ENCODE results near the gene CIAO2A.
"Not testable (repeated sequence)": the region's sequence is repeated elsewhere in the genome, so short reads cannot be mapped to it uniquely, and the experiment has no call there.

CIAO2A gene, protein sequence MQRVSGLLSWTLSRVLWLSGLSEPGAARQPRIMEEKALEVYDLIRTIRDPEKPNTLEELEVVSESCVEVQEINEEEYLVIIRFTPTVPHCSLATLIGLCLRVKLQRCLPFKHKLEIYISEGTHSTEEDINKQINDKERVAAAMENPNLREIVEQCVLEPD

DNA sequence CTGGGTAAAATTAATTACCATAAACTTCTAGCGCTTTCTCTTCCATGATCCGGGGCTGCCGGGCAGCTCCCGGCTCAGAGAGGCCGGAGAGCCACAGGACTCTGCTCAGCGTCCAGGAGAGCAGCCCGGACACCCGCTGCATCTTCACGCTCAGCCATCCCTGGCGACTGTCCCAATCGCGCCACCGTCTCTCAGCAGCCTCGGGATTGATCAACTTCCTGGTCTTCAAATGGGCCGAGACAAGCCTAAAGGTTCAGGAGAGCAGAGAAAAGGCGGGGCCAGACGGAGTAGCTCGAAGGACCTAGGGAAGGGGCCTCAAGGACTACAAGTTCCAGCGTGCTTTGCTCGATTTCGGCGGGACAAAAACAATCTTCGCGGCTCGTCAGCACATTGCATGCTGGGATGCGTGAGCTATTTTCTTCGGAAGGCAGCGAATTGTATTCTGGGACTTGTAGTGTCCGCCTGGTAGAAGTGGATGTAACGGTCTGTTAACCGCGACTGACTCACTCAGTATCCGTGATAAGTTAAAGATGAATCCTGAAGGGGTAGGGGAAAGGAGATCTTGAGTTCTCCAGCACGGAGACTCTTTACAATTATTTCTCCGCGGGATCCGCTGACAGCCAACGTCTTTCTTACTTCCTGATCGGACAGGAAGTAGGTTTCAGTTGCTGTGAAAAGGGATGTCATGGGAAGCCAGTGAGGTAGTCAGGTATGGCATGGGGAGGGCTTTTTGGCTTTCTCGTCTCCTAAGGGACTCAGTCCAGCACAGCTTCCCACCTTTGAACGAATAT lies at the start of gene CIAO2A:
Gene CIAO2A, minus strand, starts transcription at position 212 of the 791 bp plus-strand sequence. Its CDS starts 70 bp downstream, at position 142.
- peak; percentile 62 to 81 (median 80) for DNase-seq (ENCODE audit: low read depth in 2 of 3, low spot score in 2 of 3)

DNA sequence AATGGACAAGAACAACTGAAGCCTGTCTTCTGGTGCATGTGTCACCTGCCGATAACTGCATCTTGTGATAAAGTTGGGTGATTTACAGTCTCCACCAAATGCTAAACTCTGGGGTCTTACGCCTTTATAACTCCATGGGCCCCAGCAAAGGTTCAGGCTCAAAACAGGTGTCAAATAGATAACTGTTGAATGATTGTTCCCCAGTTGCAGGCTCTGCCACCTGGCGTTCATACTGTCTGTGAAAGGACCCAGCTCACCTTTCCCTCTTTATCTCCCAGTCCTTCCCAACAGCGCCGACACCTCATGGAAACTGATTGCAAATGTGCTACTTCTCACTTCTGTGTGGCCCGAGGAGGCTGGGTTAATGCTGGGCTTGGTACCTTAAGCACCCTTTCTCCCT lies 49.6 kb upstream of the CIAO2A start:
- no peak for DNase-seq (ENCODE audit: low read depth in 2 of 3, low spot score in 2 of 3)

DNA sequence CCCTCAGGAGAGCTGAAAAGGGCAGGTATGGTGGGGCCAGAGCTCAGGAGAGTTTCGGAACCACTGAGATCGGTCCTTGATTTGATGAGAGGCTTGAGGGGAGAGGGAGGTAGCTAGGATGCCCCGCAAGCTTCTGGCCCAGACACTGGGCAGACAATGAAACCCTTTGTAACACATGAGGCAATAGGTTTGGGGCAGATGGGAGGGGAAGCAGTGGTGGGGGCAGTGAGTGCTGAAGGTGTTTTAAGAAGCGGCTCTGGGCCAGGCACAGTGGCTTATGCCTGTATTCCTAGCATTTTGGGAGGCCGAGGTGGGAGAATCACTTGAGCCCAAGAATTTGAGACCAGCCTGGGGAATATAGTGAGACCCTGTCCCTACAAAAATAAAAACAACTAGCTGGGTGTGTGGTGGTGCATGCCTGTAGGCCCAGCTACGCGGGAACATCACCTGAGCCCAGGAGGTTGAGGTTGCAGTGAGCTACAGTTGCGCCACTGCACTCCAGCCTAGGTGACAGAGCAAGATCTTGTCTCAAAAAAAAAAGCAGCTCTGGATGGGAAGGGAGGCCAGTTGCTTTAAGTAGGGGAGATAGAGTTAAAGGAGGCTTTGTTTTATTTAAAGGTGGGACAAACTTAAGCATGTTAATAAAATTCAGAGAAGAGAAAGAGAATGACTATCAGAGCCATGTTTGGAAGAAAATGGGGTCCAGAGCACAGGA lies 48.3 kb upstream of the CIAO2A start:
- DNase-seq (ENCODE audit: low read depth in 2 of 3, low spot score in 2 of 3) = no peak

DNA sequence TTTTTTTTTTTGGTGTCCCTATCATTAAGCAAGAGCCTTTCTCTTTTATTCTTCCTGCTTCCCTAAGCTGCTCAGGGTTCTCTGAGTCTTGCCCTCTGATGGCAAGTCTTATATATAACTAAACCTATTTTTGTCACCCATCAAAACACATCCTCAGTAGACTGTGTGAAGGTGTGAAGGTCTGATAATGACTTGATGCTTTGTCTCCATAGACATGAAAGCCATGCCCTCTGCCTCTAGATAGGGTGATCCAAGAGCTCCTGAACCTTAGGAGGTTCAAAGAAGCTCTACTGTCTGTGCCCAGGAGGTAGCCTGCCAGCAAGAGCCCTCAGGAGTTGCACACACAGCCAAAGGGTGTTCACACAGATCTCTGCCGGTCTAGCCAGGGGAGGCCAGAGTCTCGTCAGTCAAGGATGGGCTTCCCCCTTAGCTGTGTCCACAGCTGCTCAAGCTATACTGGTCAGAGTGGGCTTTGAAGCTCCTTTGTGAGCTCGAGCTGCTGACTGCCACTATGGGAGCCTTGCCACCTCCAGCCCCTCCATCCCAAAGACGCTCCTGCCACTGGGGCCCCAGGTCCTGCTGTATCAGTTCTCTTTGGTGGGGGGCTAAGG lies 44.8 kb upstream of the CIAO2A start:
- DNase-seq (ENCODE audit: low read depth in 2 of 3, low spot score in 2 of 3) = no peak

DNA sequence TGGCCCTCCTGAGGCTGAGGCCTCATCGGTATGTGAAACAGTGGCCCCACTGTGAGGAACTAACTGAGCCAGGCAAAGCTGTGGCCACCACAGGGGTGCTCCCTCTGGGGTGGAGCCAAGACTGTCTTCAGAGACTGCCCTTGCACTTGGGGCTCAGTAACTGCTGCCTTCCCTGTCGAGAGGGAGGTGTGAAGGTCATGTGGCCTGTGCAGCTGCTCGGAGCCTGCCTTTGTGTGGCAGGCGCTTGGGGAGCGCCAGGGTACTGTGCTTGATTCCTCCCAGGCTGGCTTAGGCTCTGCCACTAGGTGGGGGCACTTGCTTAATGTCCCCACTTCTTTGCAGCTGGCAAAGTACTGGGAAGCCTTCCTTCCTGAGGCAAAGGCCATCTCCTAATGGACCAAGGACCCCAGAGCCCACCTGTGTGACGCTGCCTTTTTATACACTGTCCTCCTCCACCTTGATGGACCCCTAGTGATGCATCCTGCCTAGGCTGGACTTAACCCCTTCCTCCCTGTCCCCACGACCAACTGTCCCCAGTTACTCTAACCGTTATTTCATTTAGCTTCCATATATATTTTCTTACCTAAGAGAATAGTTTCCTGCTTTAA lies 43.7 kb upstream of the CIAO2A start:
- DNase-seq (ENCODE audit: low read depth in 2 of 3, low spot score in 2 of 3) = no peak

DNA sequence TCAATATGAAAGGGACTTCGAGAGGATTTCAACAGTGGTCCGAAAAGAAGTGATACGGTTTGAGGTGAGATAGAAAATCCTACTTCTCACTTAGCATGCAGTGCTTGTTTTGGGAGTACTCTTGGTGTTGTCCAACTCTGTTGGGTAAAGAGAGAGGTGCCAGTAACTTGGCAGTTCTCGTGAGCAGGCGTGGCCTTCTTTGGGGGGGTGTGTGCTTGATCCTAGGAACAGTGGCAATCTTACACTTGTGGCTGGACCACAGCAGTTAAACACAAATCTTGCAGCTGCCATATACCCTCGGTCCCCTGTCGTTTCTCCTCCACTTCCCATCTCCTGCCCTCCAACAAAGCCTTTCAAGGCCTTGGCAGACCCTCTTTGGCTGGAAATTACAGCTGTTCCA lies 42.7 kb upstream of the CIAO2A start:
- no peak for DNase-seq (ENCODE audit: low read depth in 2 of 3, low spot score in 2 of 3)

DNA sequence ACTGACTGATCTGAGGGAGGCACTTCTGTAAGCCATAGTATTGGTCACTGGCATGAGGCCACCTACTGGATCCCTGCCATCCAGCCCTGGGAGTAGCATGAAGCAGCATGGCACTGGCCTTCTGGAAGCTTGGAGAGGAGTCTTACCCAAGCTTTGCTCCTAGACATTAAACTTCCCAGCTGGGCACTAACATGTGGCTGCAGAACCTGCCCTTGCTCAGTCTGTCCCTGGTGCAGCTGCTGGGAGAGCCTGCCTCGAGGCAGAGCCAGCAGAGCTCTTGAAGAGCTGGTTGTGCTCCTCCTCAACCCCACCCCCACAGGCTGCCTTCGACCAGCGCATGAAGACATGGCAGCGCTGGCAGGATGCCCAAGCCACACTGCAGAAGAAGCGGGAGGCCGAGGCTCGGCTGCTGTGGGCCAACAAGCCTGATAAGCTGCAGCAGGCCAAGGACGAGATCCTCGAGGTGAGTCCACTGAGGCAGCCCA lies 40.7 kb upstream of the CIAO2A start:
- DNase-seq (ENCODE audit: low read depth in 2 of 3, low spot score in 2 of 3) = no peak

DNA sequence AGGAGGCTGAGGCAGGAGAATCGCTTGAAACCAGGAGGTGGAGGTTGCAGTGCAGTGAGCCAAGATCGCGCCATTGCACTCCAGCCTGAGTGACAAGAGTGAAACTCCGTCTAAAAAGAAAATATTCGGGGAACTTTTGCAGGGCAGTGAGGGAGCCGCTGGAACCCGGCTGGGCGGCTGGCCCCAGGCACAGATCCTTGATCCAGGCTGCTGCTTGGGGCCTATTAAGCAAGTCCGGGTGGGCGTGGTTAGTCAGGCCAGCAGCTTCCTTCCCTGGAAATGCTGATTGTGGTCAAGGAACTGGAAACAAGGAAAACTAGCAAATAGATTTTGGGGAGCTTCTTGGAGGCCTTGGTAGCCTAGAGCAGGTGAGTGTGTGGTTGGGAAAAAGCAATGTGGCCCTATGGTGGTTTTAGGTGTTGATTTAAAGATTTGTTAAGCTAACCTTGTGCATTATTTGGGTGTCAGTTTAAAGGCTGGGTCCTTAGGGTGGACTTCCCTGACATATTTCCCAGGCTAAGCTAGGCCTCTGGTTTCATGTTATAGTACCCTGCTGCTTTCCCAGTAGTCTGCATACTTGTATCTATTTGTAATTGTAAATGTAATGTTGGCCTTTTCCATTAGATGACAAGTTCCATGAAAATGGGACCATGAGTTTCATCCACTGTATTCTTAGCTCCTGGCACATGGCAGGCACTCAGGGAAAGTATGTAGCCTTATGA lies 40.1 kb upstream of the CIAO2A start:
- no peak for DNase-seq (ENCODE audit: low read depth in 2 of 3, low spot score in 2 of 3)

DNA sequence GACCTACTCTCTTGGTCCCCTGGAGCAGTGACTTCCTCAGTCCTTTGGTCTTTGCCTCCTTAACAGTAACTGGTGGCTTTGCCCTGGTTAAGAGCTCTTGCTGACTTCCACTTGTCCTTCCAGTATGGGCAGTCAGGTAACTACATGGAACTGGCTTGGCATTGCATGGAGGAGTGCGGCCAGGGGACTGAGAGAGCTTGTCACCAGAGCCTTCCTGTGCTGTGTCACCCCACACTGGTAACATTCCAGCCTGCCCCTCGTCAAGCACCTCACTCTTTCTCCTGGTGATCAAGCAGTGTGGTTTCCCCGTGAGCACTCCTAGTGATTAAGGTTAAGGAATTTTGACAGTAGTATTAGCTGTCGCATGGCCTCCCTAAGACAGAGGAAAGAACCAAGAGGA lies 38.6 kb upstream of the CIAO2A start:
- DNase-seq (ENCODE audit: low read depth in 2 of 3, low spot score in 2 of 3) = no peak

DNA sequence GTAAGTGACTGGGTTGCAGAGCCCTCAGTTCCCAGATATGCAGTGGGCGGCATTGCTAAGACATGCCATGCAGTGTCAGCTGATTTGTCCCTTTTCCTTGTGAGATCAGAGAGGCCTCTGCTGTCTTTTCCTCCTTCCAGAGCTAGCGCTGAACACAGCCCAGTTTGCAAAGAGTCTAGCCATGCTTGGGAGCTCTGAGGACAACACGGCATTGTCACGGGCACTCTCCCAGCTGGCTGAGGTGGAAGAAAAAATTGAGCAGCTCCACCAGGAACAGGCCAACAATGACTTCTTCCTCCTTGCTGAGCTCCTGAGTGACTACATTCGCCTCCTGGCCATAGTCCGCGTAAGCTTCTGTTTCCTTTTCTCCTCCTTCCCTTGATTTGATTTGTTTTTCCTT lies 37.9 kb upstream of the CIAO2A start:
- no peak for DNase-seq (ENCODE audit: low read depth in 2 of 3, low spot score in 2 of 3)

DNA sequence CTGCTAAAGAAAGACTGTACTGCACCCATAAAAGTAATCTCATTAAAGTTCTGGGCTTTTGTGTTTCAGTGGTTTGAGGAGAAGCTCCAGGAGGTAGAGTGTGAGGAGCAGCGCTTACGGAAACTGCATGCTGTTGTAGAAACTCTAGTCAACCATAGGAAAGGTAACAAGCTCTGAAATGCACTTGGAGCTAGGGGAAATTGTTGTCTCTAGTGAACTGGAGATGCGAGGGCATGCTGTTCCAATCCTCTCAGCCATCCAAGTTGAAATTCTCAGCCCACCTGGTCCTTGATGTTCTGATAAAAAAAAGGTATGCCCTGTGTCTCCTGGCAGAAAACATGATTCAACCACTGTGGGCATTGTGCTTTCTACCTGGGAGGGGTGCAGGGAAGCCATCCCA lies 36.5 kb upstream of the CIAO2A start:
- DNase-seq (ENCODE audit: low read depth in 2 of 3, low spot score in 2 of 3) = no peak

DNA sequence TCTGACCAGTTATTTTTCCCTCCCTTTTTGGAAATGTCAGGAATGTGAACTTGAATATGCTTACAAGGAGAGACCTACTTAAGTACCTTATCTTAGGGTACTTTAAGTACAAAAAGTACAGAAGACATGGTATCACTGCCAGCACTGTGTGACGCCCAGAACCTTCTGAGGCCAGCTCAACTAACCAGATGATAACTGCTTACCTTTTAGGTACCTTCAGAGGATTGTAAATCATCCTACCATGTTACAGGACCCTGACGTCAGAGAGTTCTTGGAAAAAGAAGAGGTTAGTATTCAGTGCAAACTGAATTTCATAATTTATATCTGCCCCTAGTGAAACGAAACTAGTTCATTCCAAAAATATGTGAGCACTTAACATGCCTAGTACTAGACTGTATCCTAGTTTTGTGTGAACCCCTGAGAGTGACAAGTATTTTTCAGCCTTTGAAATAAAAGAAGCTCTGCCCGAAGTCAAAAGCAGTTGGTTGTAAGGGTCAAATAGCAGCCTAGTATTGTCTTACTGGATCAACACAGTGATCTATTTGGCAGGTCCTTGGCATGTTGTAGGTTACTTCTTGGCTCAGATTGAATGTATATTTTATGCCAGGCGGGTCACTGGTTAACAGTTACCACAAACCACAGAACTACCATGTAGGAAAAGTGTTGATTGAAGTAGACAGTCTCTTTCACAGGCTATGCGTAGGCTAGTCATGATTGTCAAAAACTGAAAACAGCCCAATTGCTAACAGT lies 34.1 kb upstream of the CIAO2A start:
- no peak for DNase-seq (ENCODE audit: low read depth in 2 of 3, low spot score in 2 of 3)

DNA sequence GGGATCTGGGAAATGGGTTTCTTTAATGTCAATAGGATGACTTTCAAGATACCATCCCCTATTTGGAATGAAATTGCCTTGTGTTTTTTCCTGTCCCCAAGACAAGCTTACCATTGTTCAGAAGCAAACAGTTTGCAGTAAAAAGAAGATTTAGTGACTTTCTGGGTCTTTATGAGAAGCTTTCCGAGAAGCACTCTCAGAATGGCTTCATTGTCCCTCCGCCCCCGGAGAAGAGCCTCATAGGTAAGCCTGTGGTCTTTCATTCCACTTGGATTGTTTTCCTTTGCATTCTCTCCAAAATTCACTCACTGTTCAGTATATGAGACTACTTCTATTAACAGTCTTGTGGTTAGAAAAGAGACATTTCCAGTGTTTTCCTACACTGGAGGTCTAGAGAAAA lies 32.3 kb upstream of the CIAO2A start:
- DNase-seq (ENCODE audit: low read depth in 2 of 3, low spot score in 2 of 3) = no peak

DNA sequence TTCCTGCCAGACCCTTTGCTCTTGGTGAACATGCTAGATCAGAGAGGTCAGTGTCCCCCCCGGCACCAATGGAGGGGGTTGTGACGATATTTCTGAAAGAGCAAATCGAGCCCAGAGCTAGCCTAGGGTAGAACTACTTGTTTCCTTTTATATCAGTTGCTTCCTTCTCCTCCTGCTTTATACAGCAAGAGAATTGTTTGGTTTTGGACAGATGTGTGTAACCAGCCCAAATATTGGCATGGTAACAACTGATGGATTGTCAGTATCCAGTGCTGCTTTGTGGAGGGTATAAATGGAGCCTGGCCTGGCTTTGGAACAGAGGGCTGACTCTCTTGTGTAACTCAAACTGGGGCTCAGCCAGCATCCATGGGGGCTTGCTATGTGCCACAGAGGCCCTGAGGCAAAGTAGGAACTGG lies 29.3 kb upstream of the CIAO2A start:
- no peak for DNase-seq (ENCODE audit: low read depth in 2 of 3, low spot score in 2 of 3)

DNA sequence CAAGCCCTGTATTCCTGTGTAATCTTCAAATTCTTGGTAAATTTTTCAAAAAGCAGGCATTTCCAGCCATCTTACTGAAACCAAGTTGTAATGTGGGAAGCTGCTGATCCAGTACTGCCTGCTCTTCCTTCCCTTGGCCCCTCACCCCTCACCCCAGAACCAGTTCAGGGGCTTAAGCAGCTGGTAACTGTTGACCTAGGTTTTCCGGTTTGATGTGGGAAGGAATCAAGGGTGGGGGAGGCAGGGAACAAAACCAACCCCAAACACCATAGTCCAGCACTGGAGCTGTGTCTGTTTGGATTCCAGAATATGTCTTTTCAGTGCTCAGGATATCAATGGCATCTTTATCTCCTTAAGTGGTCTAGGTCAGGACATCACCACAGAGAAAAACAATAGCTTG lies 28.8 kb upstream of the CIAO2A start:
- no peak for DNase-seq (ENCODE audit: low read depth in 2 of 3, low spot score in 2 of 3)

DNA sequence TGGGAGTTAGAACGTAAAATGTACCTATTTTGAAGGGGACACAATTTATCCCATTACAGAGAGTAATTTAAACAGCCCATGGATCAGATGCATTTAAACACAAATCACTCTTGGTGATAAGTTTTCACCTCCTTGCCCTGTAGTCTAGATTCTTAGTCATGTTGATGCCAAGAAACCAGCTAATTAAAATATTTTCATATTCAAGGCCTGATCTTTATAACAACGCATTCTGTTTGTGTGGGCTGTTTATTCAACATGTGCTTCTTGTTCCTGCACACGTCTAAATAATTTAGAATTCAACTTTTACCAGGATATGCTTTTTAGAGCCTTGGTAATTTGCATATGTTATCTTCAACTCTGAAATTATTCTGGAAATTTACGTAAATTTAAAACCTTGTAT lies 28.0 kb upstream of the CIAO2A start:
- no peak for DNase-seq (ENCODE audit: low read depth in 2 of 3, low spot score in 2 of 3)

DNA sequence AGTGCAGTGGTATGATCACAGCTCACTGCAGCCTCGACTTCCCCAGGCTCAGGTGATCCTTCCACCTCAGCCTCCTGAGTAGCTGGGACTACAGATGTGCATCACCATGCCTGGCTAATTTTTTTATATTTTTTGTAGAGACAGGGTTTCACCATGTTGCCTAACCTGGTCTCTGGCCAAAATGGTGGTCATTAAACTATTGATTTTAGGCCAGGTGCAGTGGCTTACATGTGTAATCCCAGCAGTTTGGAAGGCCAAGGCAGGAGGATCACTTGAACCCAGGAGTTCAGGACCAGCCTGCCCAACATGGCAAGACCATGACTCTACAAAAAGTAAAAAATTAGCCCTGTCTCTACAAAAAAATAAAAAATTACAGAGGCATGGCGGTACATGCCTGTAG lies 26.7 kb upstream of the CIAO2A start:
- not testable (repeated sequence) for DNase-seq (ENCODE audit: low read depth in 2 of 3, low spot score in 2 of 3)

DNA sequence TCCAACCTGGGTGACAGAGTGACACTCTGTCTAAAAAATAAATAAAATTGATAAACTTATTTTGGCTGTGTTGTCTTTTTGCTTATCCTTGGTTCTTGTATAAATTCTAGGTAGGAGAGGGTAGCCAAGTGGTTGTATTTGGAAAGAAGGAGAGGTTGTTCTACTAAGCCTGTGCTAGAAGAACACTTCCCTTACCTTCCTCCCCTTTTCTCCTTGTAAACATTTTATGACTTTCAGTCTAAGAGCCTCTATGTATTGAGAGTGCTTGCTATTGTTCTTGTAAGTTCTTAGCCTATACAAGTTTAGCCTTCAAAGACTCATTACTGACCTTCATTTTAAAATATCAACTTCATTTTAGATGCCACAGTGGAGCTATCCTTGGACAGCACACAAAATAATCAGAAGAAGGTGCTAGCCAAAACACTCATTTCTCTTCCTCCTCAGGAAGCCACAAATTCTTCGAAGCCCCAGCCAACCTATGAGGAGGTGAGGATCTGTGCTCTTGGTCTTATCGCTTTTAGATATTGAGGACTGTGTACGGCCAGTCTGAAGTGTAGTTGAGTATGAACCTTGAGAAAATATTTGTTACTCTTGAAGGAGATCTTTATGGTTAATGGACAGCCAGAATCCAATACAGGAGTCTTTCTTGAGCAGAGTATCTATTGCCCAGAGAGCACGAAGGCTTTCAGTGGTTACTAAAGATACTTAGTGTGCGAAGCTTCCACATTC lies 24.3 kb upstream of the CIAO2A start:
- no peak for DNase-seq (ENCODE audit: low read depth in 2 of 3, low spot score in 2 of 3)

DNA sequence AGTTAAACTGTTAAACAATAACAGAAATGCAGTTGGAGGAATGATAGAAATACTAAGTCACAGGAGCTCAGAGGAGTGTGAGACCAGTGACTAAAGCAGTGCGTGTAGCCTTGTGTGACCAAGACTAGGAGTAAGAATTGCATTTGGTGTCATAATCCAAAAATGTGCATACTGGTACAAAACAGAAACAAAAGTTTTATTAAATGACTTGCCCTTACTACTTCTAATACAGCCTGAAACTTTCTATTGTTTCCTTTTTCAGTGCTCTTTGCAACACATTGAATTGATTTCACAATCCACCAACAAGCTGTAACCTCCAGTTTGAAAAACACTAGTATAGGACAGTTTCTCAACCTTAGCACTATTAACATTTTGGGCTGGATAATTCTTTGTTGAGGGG lies 19.3 kb upstream of the CIAO2A start:
- DNase-seq (ENCODE audit: low read depth in 2 of 3, low spot score in 2 of 3) = no peak

All from activated CD8-positive, alpha-beta memory T cell treated with anti-CD3 and anti-CD28 coated beads for 48 hours (primary cell).